HG02623 (cell line): Measurements from ENCODE around the gene RPS24.
A peak's percentile ranks its signal among the peaks of the same experiment; 100 is the strongest.

Experiments
- ATAC-seq: cut with Tn5 transposase; IDR thresholded peaks from one replicate; pipeline ENCODE4 v1.9.1; 2021; ENCODE audit warnings: moderate library complexity; ENCODE audit not compliant: unreplicated experiment

Gene RPS24

GRCh38 chr10:78025685-78026364 is 7.8 kb upstream of the RPS24 start:
- no peak for ATAC-seq

GRCh38 chr10:78028438-78029268 is 5.0 kb upstream of the RPS24 start:
- ATAC-seq, result no peak

- ATAC-seq, result peak; percentile 44
These were observed 4.1 kb upstream of the RPS24 start, which contains the start of gene POLR3A for GRCh38 chr10:78029269-78030226. Gene POLR3A (minus strand): TSS chr10:78029515. CDS start chr10:78029407, 108 bp downstream.

GRCh38 chr10:78033387-78033636 is 351 bp upstream of the RPS24 start:
- no peak for ATAC-seq

GRCh38 chr10:78035025-78035424 is 1.4 kb downstream of the RPS24 start:
- no peak for ATAC-seq

GRCh38 chr10:78035437-78035836 is 1.8 kb downstream of the RPS24 start:
- no peak for ATAC-seq

- ATAC-seq, result no peak
These were observed 2.4 kb downstream of the RPS24 start for GRCh38 chr10:78035933-78036583.

- no peak for ATAC-seq
These were observed 4.4 kb downstream of the RPS24 start for GRCh38 chr10:78038105-78038504.

DNA sequence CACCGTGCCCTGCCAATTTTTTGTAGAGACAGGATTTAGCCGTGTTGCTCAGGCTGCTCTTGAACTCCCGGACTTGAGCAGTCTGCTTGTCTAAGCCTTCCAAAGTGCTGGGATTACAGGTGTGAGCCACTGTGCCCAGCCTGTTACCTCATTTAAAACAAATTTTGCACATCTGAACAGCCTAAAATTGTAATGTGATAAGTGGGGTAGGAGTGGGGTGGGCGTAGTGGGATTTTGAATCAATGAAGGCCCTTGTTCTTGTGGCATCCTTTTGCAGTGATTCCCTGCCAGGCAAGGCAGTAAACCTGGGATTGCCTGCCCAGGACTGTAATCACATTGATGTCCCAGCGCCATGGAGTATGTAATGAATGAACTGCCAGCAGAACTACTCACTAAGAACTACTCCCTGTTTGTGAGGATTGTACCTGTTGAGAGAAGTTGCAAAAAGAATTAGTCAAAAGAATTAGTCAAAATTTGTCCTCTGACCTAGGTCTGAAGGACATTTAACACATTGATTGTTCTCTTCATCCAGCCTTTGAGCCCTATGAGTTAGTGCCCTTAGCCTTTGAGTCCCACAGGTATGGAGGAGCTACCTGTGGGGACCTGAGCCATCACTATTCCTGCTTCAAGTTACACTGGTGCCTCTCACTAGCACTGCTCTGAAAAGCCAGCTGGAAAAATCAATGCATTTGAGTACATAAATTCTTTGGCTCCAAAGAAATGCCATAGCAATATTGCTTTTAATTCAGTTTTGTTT is 5.3 kb downstream of the RPS24 start:
- no peak for ATAC-seq

DNA sequence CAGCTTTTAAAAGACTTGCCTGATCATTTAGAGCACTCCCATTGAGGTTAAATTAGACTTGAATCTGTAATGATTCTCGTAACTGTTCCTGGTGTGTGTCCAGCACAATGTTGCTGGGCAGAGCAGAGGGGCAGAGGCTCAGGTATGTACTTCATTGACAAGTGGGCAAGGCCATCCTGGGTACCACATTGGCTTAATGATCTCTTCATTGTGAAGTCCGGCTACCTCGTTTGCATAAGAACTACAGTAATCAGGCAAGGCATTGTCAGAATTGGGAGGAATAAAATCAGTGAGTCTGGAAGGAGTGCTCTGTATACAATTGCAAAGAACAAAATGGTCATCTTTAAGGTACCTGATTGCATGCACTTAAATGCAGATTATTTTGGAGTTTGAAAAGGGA is 6.1 kb downstream of the RPS24 start:
- no peak for ATAC-seq

- ATAC-seq, result no peak
These were observed 7.8 kb downstream of the RPS24 start for GRCh38 chr10:78041170-78042057.

GRCh38 chr10:78042058-78042751 is 8.5 kb downstream of the RPS24 start:
- no peak for ATAC-seq

DNA sequence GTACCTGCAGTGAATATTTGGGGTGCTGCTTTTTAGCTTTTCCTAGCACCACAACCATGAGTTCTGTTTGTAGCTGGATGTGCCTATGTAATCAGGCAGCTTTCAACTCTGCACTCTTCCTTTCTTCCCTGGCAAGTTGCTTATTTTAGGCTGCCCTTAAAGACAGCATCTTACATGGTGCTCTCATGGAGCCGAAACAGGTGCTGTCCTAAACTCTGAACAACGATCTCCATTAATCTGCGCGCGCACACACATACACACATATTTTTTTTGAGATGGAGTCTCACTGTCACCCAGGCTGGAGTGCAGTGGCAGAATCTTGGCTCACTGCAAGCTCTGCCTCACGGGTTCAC is 9.1 kb downstream of the RPS24 start:
- ATAC-seq, result no peak

GRCh38 chr10:78044179-78044578 is 10.5 kb downstream of the RPS24 start:
- no peak for ATAC-seq

GRCh38 chr10:78044699-78045098 is 11.0 kb downstream of the RPS24 start:
- ATAC-seq, result no peak

DNA sequence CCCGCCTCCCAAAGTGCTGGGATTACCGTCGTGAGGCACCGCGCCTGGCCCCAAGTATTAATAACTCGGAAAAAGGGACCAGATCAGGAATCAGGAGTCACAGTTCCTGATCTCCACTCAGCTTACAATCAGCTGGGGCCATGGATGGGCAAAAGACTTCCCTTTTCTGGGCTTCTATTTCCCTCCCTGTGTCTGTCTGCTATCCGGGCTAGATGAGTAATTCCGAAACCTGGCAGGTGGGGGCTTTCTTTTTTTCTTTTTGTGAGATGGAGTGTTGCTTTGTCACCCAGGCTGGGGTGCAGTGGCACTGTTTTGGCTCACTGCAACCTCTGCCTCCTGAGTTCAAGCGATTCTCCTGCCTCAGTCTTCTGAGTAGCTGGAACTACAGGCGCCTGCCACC is 11.6 kb downstream of the RPS24 start:
- ATAC-seq, result peak; percentile 57

DNA sequence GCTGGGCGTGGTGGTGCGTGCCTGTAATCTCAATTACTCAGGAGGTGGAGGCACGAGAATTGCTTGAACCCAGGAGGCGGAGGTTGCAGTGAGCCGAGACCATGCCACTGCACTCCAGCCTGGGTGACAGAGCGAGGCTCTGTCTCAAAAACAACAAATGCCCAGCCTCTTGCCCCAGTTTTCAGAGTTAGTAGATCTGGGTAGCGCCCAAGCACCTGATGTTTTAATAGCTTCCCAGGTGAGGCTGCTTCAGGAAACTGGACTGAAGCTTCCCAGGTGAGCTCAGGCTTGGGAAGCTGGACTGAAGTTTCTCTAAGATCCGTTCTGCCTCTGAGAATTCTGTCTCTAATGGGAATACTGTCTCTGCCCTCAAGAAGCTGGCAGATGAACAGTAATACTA is 12.2 kb downstream of the RPS24 start:
- no peak for ATAC-seq

- no peak for ATAC-seq
These were observed 13.1 kb downstream of the RPS24 start for GRCh38 chr10:78046711-78047269.
